ENCODE results near the gene PWWP2B. TPM values are rescaled to one million over a fixed set of nuclear protein-coding genes. Genes with fewer than 3 reads are reported as not detected.

Gene PWWP2B
- total and polyA plus RNA-seq, 2 experiments from 2014 or later: 2.3 to 12.8 TPM

DNA sequence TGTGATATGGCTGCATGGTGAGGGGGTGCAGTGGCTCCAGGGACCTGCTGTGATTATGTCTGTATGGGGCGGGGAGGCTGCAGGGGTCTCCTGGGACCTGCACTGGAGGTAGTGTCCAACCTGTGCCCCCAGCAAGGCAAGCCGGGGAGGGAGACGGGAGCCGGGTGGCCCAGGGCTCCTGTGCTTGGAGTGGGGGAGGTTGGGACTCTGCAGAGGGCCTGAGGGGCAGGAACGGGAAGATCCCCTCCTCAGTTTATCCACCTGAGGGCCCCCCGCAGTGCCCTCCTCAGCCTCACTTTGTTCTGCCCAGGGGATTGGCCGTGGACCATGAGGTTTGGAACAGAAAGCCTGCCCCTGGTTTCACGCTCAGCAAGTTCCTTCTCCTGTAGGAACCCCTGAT is 22.8 kb upstream of the PWWP2B start:
- no peaks in the 10 kb centered on the region for H4K20me1 ChIP-seq (replicated peaks; ENCODE audit: insufficient read depth)
- H2AFZ ChIP-seq: no peak overlapping the region
- Mint-ChIP-seq H3K27me3 (ENCODE audit: insufficient read depth, low read depth, poor library complexity) (peaks cover 10% of the 10 kb centered on the region), H3K4me3 (no peak overlapping the region), H3K9me3 (no peaks in the 10 kb centered on the region), H3K36me3 (ENCODE audit: low read depth) (peaks cover under 1% of the 10 kb centered on the region; the same call in 2 of the 3 replicates), H3K4me1 (peaks cover 21% of the 10 kb centered on the region), H3K27ac (no peak overlapping the region)
- H3K4me2 ChIP-seq: no peak overlapping the region
- TF ChIP-seq, protein P1, sequence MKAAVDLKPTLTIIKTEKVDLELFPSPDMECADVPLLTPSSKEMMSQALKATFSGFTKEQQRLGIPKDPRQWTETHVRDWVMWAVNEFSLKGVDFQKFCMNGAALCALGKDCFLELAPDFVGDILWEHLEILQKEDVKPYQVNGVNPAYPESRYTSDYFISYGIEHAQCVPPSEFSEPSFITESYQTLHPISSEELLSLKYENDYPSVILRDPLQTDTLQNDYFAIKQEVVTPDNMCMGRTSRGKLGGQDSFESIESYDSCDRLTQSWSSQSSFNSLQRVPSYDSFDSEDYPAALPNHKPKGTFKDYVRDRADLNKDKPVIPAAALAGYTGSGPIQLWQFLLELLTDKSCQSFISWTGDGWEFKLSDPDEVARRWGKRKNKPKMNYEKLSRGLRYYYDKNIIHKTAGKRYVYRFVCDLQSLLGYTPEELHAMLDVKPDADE (IDR thresholded peaks at IDR 0.05): no peak
- TF ChIP-seq ZNF114 (CRISPR knock-in tag; IDR thresholded peaks at IDR 0.05) (no peak), POLR2AphosphoS5 (IDR thresholded peaks at IDR 0.05; ENCODE audit: low read depth) (no peak), CREB1 (CRISPR knock-in tag; IDR thresholded peaks at IDR 0.05; ENCODE audit: low read depth) (no peak), ZNF331 (CRISPR knock-in tag; IDR thresholded peaks at IDR 0.05; ENCODE audit: low read depth) (no peak), STAT1 (IDR thresholded peaks at IDR 0.05; ENCODE audit: unreplicated experiment) (no peak), NANOG (IDR thresholded peaks at IDR 0.05; ENCODE audit: borderline replicate concordance) (no peak), EZH2 (IDR thresholded peaks at IDR 0.05; ENCODE audit: low read depth, unreplicated experiment) (no peak), JUNB (IDR thresholded peaks at IDR 0.05; ENCODE audit: unreplicated experiment) (no peak), EZH2phosphoT487 (IDR thresholded peaks at IDR 0.05; ENCODE audit: unreplicated experiment) (no peak)
- TF ChIP-seq, protein P2, sequence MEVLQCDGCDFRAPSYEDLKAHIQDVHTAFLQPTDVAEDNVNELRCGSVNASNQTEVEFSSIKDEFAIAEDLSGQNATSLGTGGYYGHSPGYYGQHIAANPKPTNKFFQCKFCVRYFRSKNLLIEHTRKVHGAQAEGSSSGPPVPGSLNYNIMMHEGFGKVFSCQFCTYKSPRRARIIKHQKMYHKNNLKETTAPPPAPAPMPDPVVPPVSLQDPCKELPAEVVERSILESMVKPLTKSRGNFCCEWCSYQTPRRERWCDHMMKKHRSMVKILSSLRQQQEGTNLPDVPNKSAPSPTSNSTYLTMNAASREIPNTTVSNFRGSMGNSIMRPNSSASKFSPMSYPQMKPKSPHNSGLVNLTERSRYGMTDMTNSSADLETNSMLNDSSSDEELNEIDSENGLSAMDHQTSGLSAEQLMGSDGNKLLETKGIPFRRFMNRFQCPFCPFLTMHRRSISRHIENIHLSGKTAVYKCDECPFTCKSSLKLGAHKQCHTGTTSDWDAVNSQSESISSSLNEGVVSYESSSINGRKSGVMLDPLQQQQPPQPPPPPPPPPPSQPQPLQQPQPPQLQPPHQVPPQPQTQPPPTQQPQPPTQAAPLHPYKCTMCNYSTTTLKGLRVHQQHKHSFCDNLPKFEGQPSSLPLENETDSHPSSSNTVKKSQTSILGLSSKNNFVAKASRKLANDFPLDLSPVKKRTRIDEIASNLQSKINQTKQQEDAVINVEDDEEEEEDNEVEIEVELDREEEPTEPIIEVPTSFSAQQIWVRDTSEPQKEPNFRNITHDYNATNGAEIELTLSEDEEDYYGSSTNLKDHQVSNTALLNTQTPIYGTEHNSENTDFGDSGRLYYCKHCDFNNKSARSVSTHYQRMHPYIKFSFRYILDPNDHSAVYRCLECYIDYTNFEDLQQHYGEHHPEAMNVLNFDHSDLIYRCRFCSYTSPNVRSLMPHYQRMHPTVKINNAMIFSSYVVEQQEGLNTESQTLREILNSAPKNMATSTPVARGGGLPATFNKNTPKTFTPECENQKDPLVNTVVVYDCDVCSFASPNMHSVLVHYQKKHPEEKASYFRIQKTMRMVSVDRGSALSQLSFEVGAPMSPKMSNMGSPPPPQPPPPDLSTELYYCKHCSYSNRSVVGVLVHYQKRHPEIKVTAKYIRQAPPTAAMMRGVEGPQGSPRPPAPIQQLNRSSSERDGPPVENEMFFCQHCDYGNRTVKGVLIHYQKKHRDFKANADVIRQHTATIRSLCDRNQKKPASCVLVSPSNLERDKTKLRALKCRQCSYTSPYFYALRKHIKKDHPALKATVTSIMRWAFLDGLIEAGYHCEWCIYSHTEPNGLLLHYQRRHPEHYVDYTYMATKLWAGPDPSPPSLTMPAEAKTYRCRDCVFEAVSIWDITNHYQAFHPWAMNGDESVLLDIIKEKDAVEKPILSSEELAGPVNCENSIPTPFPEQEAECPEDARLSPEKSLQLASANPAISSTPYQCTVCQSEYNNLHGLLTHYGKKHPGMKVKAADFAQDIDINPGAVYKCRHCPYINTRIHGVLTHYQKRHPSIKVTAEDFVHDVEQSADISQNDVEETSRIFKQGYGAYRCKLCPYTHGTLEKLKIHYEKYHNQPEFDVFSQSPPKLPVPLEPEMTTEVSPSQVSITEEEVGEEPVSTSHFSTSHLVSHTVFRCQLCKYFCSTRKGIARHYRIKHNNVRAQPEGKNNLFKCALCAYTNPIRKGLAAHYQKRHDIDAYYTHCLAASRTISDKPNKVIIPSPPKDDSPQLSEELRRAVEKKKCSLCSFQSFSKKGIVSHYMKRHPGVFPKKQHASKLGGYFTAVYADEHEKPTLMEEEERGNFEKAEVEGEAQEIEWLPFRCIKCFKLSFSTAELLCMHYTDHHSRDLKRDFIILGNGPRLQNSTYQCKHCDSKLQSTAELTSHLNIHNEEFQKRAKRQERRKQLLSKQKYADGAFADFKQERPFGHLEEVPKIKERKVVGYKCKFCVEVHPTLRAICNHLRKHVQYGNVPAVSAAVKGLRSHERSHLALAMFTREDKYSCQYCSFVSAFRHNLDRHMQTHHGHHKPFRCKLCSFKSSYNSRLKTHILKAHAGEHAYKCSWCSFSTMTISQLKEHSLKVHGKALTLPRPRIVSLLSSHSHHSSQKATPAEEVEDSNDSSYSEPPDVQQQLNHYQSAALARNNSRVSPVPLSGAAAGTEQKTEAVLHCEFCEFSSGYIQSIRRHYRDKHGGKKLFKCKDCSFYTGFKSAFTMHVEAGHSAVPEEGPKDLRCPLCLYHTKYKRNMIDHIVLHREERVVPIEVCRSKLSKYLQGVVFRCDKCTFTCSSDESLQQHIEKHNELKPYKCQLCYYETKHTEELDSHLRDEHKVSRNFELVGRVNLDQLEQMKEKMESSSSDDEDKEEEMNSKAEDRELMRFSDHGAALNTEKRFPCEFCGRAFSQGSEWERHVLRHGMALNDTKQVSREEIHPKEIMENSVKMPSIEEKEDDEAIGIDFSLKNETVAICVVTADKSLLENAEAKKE (CRISPR knock-in tag; IDR thresholded peaks at IDR 0.05): no peak
- TF ChIP-seq, protein P3, sequence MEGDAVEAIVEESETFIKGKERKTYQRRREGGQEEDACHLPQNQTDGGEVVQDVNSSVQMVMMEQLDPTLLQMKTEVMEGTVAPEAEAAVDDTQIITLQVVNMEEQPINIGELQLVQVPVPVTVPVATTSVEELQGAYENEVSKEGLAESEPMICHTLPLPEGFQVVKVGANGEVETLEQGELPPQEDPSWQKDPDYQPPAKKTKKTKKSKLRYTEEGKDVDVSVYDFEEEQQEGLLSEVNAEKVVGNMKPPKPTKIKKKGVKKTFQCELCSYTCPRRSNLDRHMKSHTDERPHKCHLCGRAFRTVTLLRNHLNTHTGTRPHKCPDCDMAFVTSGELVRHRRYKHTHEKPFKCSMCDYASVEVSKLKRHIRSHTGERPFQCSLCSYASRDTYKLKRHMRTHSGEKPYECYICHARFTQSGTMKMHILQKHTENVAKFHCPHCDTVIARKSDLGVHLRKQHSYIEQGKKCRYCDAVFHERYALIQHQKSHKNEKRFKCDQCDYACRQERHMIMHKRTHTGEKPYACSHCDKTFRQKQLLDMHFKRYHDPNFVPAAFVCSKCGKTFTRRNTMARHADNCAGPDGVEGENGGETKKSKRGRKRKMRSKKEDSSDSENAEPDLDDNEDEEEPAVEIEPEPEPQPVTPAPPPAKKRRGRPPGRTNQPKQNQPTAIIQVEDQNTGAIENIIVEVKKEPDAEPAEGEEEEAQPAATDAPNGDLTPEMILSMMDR (conservative IDR thresholded peaks at IDR 0.05; ENCODE audit: low read depth in 2 of 2): no peak
- TF ChIP-seq, protein P4, sequence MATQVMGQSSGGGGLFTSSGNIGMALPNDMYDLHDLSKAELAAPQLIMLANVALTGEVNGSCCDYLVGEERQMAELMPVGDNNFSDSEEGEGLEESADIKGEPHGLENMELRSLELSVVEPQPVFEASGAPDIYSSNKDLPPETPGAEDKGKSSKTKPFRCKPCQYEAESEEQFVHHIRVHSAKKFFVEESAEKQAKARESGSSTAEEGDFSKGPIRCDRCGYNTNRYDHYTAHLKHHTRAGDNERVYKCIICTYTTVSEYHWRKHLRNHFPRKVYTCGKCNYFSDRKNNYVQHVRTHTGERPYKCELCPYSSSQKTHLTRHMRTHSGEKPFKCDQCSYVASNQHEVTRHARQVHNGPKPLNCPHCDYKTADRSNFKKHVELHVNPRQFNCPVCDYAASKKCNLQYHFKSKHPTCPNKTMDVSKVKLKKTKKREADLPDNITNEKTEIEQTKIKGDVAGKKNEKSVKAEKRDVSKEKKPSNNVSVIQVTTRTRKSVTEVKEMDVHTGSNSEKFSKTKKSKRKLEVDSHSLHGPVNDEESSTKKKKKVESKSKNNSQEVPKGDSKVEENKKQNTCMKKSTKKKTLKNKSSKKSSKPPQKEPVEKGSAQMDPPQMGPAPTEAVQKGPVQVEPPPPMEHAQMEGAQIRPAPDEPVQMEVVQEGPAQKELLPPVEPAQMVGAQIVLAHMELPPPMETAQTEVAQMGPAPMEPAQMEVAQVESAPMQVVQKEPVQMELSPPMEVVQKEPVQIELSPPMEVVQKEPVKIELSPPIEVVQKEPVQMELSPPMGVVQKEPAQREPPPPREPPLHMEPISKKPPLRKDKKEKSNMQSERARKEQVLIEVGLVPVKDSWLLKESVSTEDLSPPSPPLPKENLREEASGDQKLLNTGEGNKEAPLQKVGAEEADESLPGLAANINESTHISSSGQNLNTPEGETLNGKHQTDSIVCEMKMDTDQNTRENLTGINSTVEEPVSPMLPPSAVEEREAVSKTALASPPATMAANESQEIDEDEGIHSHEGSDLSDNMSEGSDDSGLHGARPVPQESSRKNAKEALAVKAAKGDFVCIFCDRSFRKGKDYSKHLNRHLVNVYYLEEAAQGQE (IDR thresholded peaks at IDR 0.05; ENCODE audit: unreplicated experiment): no peak
- no peaks in the 10 kb centered on the region for H3K79me2 ChIP-seq (replicated peaks; ENCODE audit: insufficient read depth)
- H3K4me1 ChIP-seq (ENCODE audit: insufficient read depth): no peaks in the 10 kb centered on the region
- H3K4me3 ChIP-seq: no peak overlapping the region
- ATAC-seq (no peak), DNase-seq (ENCODE audit: low spot score) (no peak)
- no peaks in the 10 kb centered on the region for H3F3A ChIP-seq (replicated peaks; ENCODE audit: low read depth)
- H3K9me2 ChIP-seq (ENCODE audit: insufficient read depth): no peaks in the 10 kb centered on the region
- H3K36me3 ChIP-seq (ENCODE audit: insufficient read depth): no peaks in the 10 kb centered on the region
- H3K27ac ChIP-seq (ENCODE audit: low read depth): no peak overlapping the region
- H3K27me3 ChIP-seq (ENCODE audit: insufficient read depth): no peaks in the 10 kb centered on the region
